Endodermal cell (in vitro differentiated cells): Measurements from ENCODE around the gene NINJ1. TPM values are rescaled to one million over a fixed set of nuclear protein-coding genes. Genes with fewer than 3 reads are reported as not detected.

Experiments
- DNase-seq: peaks from one replicate; pipeline ENCODE4 v3.0.0-alpha.2; 2017
- H3K27ac ChIP-seq: 2 replicates; pipeline ENCODE4 v1.5.1; 2013; ENCODE audit warnings: mild to moderate bottlenecking, low read depth, low read length, moderate library complexity
- H3K27me3 ChIP-seq: 2 replicates; pipeline ENCODE4 v1.6.1; 2013; ENCODE audit warnings: mild to moderate bottlenecking, low read length, moderate library complexity; ENCODE audit not compliant: insufficient read depth, control insufficient read depth, poor library complexity, severe bottlenecking
- H3K36me3 ChIP-seq: 2 replicates; pipeline ENCODE4 v1.7.0; 2013; ENCODE audit warnings: mild to moderate bottlenecking, low read length, moderate library complexity; ENCODE audit not compliant: control insufficient read depth, insufficient read depth
- H3K4me1 ChIP-seq: one replicate; pipeline ENCODE4 v1.7.0; 2013; ENCODE audit warnings: low read length; ENCODE audit not compliant: control insufficient read depth, insufficient read depth
- H3K4me3 ChIP-seq: 2 replicates; pipeline ENCODE4 v1.5.1; 2013; ENCODE audit warnings: mild to moderate bottlenecking, low read length, moderate library complexity
- H3K9ac ChIP-seq: 2 replicates; pipeline ENCODE4 v1.6.1; 2013; ENCODE audit warnings: mild to moderate bottlenecking, low read length, moderate library complexity; ENCODE audit not compliant: poor library complexity, severe bottlenecking; ENCODE audit errors: extremely low read depth
- H3K9me3 ChIP-seq: 2 replicates; pipeline ENCODE4 v1.6.1; 2013; ENCODE audit warnings: mild to moderate bottlenecking, low read length, moderate library complexity; ENCODE audit not compliant: control insufficient read depth
- H3K27ac Mint-ChIP-seq: 2 replicates; pipeline ENCODE4 v1.8.0; 2020; ENCODE audit warnings: mixed read lengths
- H3K27me3 Mint-ChIP-seq: 2 replicates; pipeline ENCODE4 v1.8.0; 2021; ENCODE audit warnings: mild to moderate bottlenecking, mixed read lengths; ENCODE audit not compliant: insufficient read depth
- H3K36me3 Mint-ChIP-seq: 2 replicates; pipeline ENCODE4 v1.8.0; 2020; ENCODE audit warnings: low read depth, mixed read lengths
- H3K4me1 Mint-ChIP-seq: 2 replicates; pipeline ENCODE4 v1.8.0; 2020; ENCODE audit warnings: mixed read lengths
- H3K4me3 Mint-ChIP-seq: 2 replicates; pipeline ENCODE4 v1.8.0; 2020; ENCODE audit warnings: mild to moderate bottlenecking, moderate library complexity, mixed read lengths
- H3K9me3 Mint-ChIP-seq: 2 replicates; pipeline ENCODE4 v1.8.0; 2020; ENCODE audit warnings: mild to moderate bottlenecking, mixed read lengths
- WGBS, 2 experiments: methylation state at CpG; one replicate each; pipeline versions ENCODE4 v1.1.5 to v1.1.7; 2013; ENCODE audit warnings: missing lambda C conversion rate in 2 of 2, mixed read lengths in 1 of 2; ENCODE audit not compliant: insufficient coverage in 1 of 2, insufficient read length in 1 of 2; 5-methylcytosine and 5-hydroxymethylcytosine counted together
- total RNA-seq, 2 donors: library from RNA; stranded (reverse); fragmentation: NEBNext Ultra II Directional in 1 of 2; extraction: Animal tissue kit (Norgen Biotek cat#: 25700) in 1 of 2; gene quantifications; 2 replicates in 1 of 2; 3 replicates in 1 of 2; pipeline ENCODE4 v1.2.1, GENCODE V29; 2021
- TF ChIP-seq, protein P1 (sequence below): fragments of 200-600 bp; sonication (generic); conservative IDR thresholded peaks from 2 replicates; pipeline ENCODE4 v1.5.0; 2021; ENCODE audit warnings: antibody characterized with exemption, mild to moderate bottlenecking

NINJ1 gene
- total RNA-seq, 2 donors from 2014 or later = 24.2 to 32.0 TPM

DNA sequence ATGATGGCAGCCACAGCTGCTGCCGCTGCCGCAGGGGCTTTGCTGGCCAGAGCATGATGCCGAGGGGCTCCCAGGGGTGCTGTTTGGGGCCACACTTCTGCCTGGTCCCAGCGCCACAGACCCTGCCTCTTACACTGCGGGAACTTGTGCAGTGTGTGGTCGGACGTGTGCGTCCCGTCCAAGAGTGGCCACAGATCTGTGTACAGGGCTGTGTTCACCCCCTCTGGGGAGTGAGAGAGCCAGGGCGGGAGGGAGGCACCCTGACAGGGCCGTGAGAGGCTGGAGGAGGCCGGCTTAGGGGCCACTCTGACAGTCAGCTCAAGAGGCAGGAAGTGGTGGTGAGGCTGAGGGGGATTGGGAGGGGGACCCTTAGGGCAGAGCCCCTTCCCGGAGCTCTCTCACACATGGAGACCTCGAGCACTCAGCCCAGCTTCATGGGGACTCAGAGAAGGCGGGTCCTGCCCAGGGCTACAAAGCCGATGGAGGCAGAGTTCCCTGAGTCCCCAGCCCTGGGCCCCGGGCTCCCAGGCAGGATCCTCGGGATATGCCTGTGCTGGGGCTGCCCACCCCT is 51.1 kb downstream of the NINJ1 start:
- Histone ChIP-seq H3K27me3 (no peaks in the 10 kb centered on the region), H3K9me3 (peaks cover 4% of the 10 kb centered on the region), H3K4me3 (no peak overlapping the region), H3K27ac (no peak overlapping the region), H3K9ac (no peak overlapping the region), H3K4me1 (no peaks in the 10 kb centered on the region), H3K36me3 (no peaks in the 10 kb centered on the region)
- Mint-ChIP-seq H3K9me3 (peaks cover 7% of the 10 kb centered on the region), H3K27ac (no peak overlapping the region), H3K4me3 (no peak overlapping the region), H3K27me3 (no peaks in the 10 kb centered on the region), H3K36me3 (peaks cover 11% of the 10 kb centered on the region), H3K4me1 (no peaks in the 10 kb centered on the region)
- WGBS, 2 experiments = 88 to 89% methylated on average over 15 to 18 of the region's 18 CpGs
- DNase-seq = peak; percentile 49
- TF ChIP-seq, protein P1, sequence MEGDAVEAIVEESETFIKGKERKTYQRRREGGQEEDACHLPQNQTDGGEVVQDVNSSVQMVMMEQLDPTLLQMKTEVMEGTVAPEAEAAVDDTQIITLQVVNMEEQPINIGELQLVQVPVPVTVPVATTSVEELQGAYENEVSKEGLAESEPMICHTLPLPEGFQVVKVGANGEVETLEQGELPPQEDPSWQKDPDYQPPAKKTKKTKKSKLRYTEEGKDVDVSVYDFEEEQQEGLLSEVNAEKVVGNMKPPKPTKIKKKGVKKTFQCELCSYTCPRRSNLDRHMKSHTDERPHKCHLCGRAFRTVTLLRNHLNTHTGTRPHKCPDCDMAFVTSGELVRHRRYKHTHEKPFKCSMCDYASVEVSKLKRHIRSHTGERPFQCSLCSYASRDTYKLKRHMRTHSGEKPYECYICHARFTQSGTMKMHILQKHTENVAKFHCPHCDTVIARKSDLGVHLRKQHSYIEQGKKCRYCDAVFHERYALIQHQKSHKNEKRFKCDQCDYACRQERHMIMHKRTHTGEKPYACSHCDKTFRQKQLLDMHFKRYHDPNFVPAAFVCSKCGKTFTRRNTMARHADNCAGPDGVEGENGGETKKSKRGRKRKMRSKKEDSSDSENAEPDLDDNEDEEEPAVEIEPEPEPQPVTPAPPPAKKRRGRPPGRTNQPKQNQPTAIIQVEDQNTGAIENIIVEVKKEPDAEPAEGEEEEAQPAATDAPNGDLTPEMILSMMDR = no peak

DNA sequence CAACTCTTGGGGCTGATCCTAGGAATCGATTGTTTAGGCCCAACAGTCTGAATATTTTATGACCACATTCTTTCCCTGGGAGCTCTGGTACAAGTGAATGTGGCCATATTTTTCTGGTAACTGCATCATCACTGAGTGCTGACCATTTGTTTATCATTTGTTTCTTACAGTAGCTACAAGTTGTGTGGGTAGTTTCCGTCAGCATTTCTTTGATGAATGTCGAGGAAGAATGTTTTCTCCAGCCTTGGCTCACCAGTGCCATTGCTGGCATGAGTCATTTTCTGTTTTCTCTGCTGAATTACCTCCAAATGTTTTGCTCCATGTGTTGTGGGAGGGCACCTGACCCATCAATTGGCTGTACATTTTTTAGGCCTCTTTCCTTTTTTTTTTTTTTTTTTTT is 52.1 kb downstream of the NINJ1 start:
- TF ChIP-seq, protein P1 = no peak
- H3K36me3 ChIP-seq = no peaks in the 10 kb centered on the region
- DNase-seq = peak; percentile 3
- Mint-ChIP-seq H3K4me1 (no peaks in the 10 kb centered on the region), H3K9me3 (peaks cover 7% of the 10 kb centered on the region), H3K4me3 (no peak overlapping the region), H3K36me3 (peaks cover 11% of the 10 kb centered on the region), H3K27ac (no peak overlapping the region), H3K27me3 (no peaks in the 10 kb centered on the region)
- H3K4me3 ChIP-seq = no peak overlapping the region
- H3K27ac ChIP-seq = no peak overlapping the region
- 94 to 96% methylated on average over 3 of the region's 3 CpGs for WGBS, 2 experiments
- no peaks in the 10 kb centered on the region for H3K27me3 ChIP-seq
- no peaks in the 10 kb centered on the region for H3K4me1 ChIP-seq
- peaks cover 4% of the 10 kb centered on the region for H3K9me3 ChIP-seq
- no peak overlapping the region for H3K9ac ChIP-seq

DNA sequence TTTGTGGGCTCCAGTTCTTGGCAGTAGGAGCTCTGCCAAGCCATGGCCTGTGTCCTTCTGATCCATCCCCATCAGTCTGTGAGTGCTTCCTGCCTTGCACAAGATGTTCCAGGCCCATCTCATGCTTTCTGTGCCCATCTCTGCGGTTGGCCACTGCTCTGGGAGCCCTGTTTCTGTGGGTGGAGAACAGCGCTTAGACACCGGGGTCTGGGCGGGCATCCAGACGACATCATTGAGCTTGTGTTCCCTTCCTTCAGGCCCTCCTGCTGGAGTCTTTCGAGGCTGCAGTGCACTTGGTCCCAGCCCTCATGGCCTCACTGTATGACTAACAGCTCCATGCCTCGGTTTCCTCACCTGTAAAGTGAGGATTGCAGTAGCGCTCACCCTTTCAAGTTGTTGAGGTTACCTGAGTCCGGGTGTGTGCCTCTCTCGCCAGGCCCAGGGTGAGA is 52.9 kb downstream of the NINJ1 start:
- Mint-ChIP-seq H3K4me1 (no peaks in the 10 kb centered on the region), H3K4me3 (no peak overlapping the region), H3K27ac (no peak overlapping the region), H3K27me3 (no peaks in the 10 kb centered on the region), H3K9me3 (peaks cover 5% of the 10 kb centered on the region), H3K36me3 (peaks cover 6% of the 10 kb centered on the region)
- H3K36me3 ChIP-seq = no peaks in the 10 kb centered on the region
- no peak overlapping the region for H3K4me3 ChIP-seq
- TF ChIP-seq, protein P1 = no peak
- H3K9ac ChIP-seq = no peak overlapping the region
- DNase-seq = peak; percentile 24
- H3K4me1 ChIP-seq = no peaks in the 10 kb centered on the region
- 88 to 93% methylated on average over 5 to 10 of the region's 10 CpGs for WGBS, 2 experiments
- H3K27ac ChIP-seq = no peak overlapping the region
- no peaks in the 10 kb centered on the region for H3K27me3 ChIP-seq
- peaks cover 4% of the 10 kb centered on the region for H3K9me3 ChIP-seq
